ES-I3 (cell line): ENCODE data around the gene C4B.
"Not testable (repeated sequence)": the region's sequence is repeated elsewhere in the genome, so short reads cannot be mapped to it uniquely, and the experiment has no call there.

ENCODE experiments used
- H3K36me3 ChIP-seq: 2 replicates; pipeline ENCODE4 v1.6.1; 2013; ENCODE audit warnings: mild to moderate bottlenecking, low read length, control low read depth, moderate library complexity; ENCODE audit not compliant: insufficient read depth
- H3K4me1 ChIP-seq: 2 replicates; pipeline ENCODE4 v1.6.1; 2013; ENCODE audit warnings: mild to moderate bottlenecking, control low read depth, low read length; ENCODE audit not compliant: insufficient read depth
- H3K9ac ChIP-seq: 2 replicates; pipeline ENCODE4 v1.6.1; 2013; ENCODE audit warnings: low read depth, mild to moderate bottlenecking, low read length, moderate library complexity
- H3K9me3 ChIP-seq: 2 replicates; pipeline ENCODE4 v1.6.1; 2013; ENCODE audit warnings: mild to moderate bottlenecking, low read length, moderate library complexity; ENCODE audit not compliant: control insufficient read depth, insufficient read depth

C4B gene

GRCh38 chr6:31972709-31973350 is 41.8 kb upstream of the C4B start:
- peaks cover 8% of the 10 kb centered on the region for H3K36me3 ChIP-seq
- peak overlapping the region; percentile 69 for H3K9ac ChIP-seq
- H3K9me3 ChIP-seq: no peaks in the 10 kb centered on the region; the same call in 1 of the 2 replicates
- H3K4me1 ChIP-seq: peaks cover 5% of the 10 kb centered on the region; the same call in 1 of the 2 replicates

- not testable (repeated sequence) for H3K9ac ChIP-seq, H3K9me3 ChIP-seq, H3K4me1 ChIP-seq, H3K36me3 ChIP-seq
These were observed 38.5 kb upstream of the C4B start for GRCh38 chr6:31976065-31976464.

GRCh38 chr6:31977816-31978431 is 36.7 kb upstream of the C4B start:
- Histone ChIP-seq H3K4me1 (peaks cover 5% of the 10 kb centered on the region; the same call in 1 of the 2 replicates), H3K36me3 (no peaks in the 10 kb centered on the region), H3K9ac (no peak overlapping the region), H3K9me3 (no peaks in the 10 kb centered on the region; the same call in 1 of the 2 replicates)

- no peaks in the 10 kb centered on the region for H3K4me1 ChIP-seq
- no peaks in the 10 kb centered on the region for H3K36me3 ChIP-seq
- H3K9ac ChIP-seq: no peak overlapping the region
- H3K9me3 ChIP-seq: no peaks in the 10 kb centered on the region; the same call in 1 of the 2 replicates
These were observed 35.8 kb upstream of the C4B start for GRCh38 chr6:31978831-31979230.

- Histone ChIP-seq H3K36me3 (no peaks in the 10 kb centered on the region), H3K9ac (no peak overlapping the region), H3K4me1 (no peaks in the 10 kb centered on the region), H3K9me3 (no peaks in the 10 kb centered on the region; the same call in 1 of the 2 replicates)
These were observed 35.2 kb upstream of the C4B start for GRCh38 chr6:31979238-31979898.

GRCh38 chr6:31980195-31980876 is 34.3 kb upstream of the C4B start:
- H3K9ac ChIP-seq, H3K36me3 ChIP-seq, H3K9me3 ChIP-seq, H3K4me1 ChIP-seq: not testable (repeated sequence)

- not testable (repeated sequence) for H3K9ac ChIP-seq, H3K4me1 ChIP-seq, H3K36me3 ChIP-seq, H3K9me3 ChIP-seq
These were observed 33.6 kb upstream of the C4B start for GRCh38 chr6:31980998-31981397.

GRCh38 chr6:31981744-31982143 is 32.9 kb upstream of the C4B start, which contains the start of gene C4A:
TSS of gene C4A (plus strand) at chr6:31982057. CDS start at chr6:31982108, 51 bp downstream.
- not testable (repeated sequence) for H3K9me3 ChIP-seq, H3K4me1 ChIP-seq, H3K36me3 ChIP-seq, H3K9ac ChIP-seq

- H3K36me3 ChIP-seq, H3K9me3 ChIP-seq, H3K9ac ChIP-seq, H3K4me1 ChIP-seq: not testable (repeated sequence)
These were observed 25.2 kb upstream of the C4B start for GRCh38 chr6:31989363-31989762.

GRCh38 chr6:31994421-31994820 is 20.2 kb upstream of the C4B start:
- H3K4me1 ChIP-seq, H3K36me3 ChIP-seq, H3K9ac ChIP-seq, H3K9me3 ChIP-seq: not testable (repeated sequence)

GRCh38 chr6:31996385-31996784 is 18.2 kb upstream of the C4B start:
- not testable (repeated sequence) for H3K9me3 ChIP-seq, H3K36me3 ChIP-seq, H3K4me1 ChIP-seq, H3K9ac ChIP-seq

- not testable (repeated sequence) for H3K36me3 ChIP-seq, H3K4me1 ChIP-seq, H3K9me3 ChIP-seq, H3K9ac ChIP-seq
These were observed 11.9 kb upstream of the C4B start for GRCh38 chr6:32002546-32003268.

GRCh38 chr6:32003301-32003700 is 11.3 kb upstream of the C4B start:
- H3K36me3 ChIP-seq, H3K4me1 ChIP-seq, H3K9ac ChIP-seq, H3K9me3 ChIP-seq: not testable (repeated sequence)

GRCh38 chr6:32004393-32004792 is 10.2 kb upstream of the C4B start:
- not testable (repeated sequence) for H3K9me3 ChIP-seq, H3K9ac ChIP-seq, H3K4me1 ChIP-seq, H3K36me3 ChIP-seq
